A673 (cell line): ENCODE data around the gene FXR2.

Source experiments
- EZH2 ChIP-seq: fragments of 200-600 bp; sonication (generic); IDR thresholded peaks from 2 replicates; pipeline ENCODE4 v1.6.1; 2017; ENCODE audit warnings: borderline replicate concordance, low read depth, mild to moderate bottlenecking, mixed read lengths, antibody characterized with exemption, low read length; ENCODE audit not compliant: poor library complexity, severe bottlenecking
- TF ChIP-seq, protein P1 (sequence below): fragments of 300-800, 200-600 bp; sonication (generic); conservative IDR thresholded peaks from 2 replicates; pipeline ENCODE4 v1.5.1; 2017; ENCODE audit warnings: low read depth, mild to moderate bottlenecking, antibody characterized with exemption, low read length, moderate library complexity, mixed read lengths

DNA sequence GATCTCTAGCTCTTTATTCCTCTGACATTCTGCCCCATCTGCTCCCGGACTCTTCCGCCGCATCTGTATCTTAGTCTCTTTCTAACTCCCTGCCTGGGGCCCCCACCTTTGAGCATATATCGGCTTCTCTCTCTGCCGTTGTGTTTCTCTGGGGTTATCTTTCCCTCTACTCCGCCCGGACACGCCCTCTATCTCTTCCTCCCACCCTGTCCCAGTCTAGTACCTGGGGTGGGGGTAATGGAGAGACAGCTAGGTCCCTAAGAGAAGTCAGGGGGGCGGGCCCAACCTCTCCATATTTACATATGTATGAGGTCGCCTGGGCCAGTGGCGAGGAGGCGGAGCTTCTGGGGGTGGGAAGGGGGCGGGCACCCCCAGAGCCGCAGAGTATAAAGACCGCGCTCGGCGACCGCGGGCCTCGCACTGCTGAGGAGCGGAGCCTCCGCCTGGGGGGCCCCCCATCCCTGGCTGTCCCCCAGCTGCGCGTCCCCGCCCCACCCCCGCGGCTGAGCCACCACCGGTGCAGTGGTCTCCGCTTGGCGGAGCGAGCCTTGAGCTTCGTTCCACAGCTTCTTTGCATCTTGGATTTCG lies 35.9 kb upstream of the FXR2 start, which contains the start of gene ATP1B2:
- TF ChIP-seq, protein P1, sequence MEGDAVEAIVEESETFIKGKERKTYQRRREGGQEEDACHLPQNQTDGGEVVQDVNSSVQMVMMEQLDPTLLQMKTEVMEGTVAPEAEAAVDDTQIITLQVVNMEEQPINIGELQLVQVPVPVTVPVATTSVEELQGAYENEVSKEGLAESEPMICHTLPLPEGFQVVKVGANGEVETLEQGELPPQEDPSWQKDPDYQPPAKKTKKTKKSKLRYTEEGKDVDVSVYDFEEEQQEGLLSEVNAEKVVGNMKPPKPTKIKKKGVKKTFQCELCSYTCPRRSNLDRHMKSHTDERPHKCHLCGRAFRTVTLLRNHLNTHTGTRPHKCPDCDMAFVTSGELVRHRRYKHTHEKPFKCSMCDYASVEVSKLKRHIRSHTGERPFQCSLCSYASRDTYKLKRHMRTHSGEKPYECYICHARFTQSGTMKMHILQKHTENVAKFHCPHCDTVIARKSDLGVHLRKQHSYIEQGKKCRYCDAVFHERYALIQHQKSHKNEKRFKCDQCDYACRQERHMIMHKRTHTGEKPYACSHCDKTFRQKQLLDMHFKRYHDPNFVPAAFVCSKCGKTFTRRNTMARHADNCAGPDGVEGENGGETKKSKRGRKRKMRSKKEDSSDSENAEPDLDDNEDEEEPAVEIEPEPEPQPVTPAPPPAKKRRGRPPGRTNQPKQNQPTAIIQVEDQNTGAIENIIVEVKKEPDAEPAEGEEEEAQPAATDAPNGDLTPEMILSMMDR: no peak
- no peak for TF ChIP-seq EZH2
